ENCODE data around the gene ZDHHC14. TPM values are rescaled to one million over a fixed set of nuclear protein-coding genes. Genes with fewer than 3 reads are reported as not detected.
"Not testable (repeated sequence)": the region's sequence is repeated elsewhere in the genome, so short reads cannot be mapped to it uniquely, and the experiment has no call there.

ZDHHC14 gene
- total RNA-seq, 1 experiment from 2014 or later: 5.5 TPM

GRCh38 chr6:157689875-157690274 lies 308.9 kb downstream of the ZDHHC14 start:
- no peak for DNase-seq (ENCODE audit: low spot score)

- DNase-seq (ENCODE audit: low spot score): no peak
Measured at GRCh38 chr6:157690441-157691210, 309.6 kb downstream of the ZDHHC14 start.

GRCh38 chr6:157691621-157692020 lies 310.6 kb downstream of the ZDHHC14 start:
- not testable (repeated sequence) for DNase-seq (ENCODE audit: low spot score)

- DNase-seq (ENCODE audit: low spot score): no peak
Measured at GRCh38 chr6:157693867-157694266, 312.9 kb downstream of the ZDHHC14 start.

GRCh38 chr6:157695301-157696040 lies 314.5 kb downstream of the ZDHHC14 start:
- no peak for DNase-seq (ENCODE audit: low spot score)

GRCh38 chr6:157699777-157700636 lies 319.0 kb downstream of the ZDHHC14 start:
- DNase-seq (ENCODE audit: low spot score): no peak

GRCh38 chr6:157706351-157706750 lies 325.4 kb downstream of the ZDHHC14 start:
- not testable (repeated sequence) for DNase-seq (ENCODE audit: low spot score)

- DNase-seq (ENCODE audit: low spot score): no peak
Measured at GRCh38 chr6:157706883-157707282, 325.9 kb downstream of the ZDHHC14 start.

- DNase-seq (ENCODE audit: low spot score): no peak
Measured at GRCh38 chr6:157707576-157707975, 326.6 kb downstream of the ZDHHC14 start.

GRCh38 chr6:157708239-157708638 lies 327.2 kb downstream of the ZDHHC14 start:
- DNase-seq (ENCODE audit: low spot score): no peak

GRCh38 chr6:157708933-157709332 lies 327.9 kb downstream of the ZDHHC14 start:
- no peak for DNase-seq (ENCODE audit: low spot score)

- no peak for DNase-seq (ENCODE audit: low spot score)
Measured at GRCh38 chr6:157709555-157709954, 328.6 kb downstream of the ZDHHC14 start.

- DNase-seq (ENCODE audit: low spot score): peak; percentile 10
Measured at GRCh38 chr6:157710604-157711003, 329.6 kb downstream of the ZDHHC14 start.

- no peak for DNase-seq (ENCODE audit: low spot score)
Measured at GRCh38 chr6:157711060-157711459, 330.1 kb downstream of the ZDHHC14 start.

- DNase-seq (ENCODE audit: low spot score): no peak
Measured at GRCh38 chr6:157712585-157713295, 331.8 kb downstream of the ZDHHC14 start.

GRCh38 chr6:157713451-157714152 lies 332.6 kb downstream of the ZDHHC14 start:
- DNase-seq (ENCODE audit: low spot score): no peak

- no peak for DNase-seq (ENCODE audit: low spot score)
Measured at GRCh38 chr6:157714153-157714490, 333.1 kb downstream of the ZDHHC14 start.

- DNase-seq (ENCODE audit: low spot score): no peak
Measured at GRCh38 chr6:157715728-157716164, 334.8 kb downstream of the ZDHHC14 start.

- no peak for DNase-seq (ENCODE audit: low spot score)
Measured at GRCh38 chr6:157716251-157716995, 335.4 kb downstream of the ZDHHC14 start.

GRCh38 chr6:157717340-157717748 lies 336.4 kb downstream of the ZDHHC14 start:
- DNase-seq (ENCODE audit: low spot score): no peak

All from A172 (cell line).